Parathyroid adenoma (tissue), 2 donors: ENCODE measurements around the gene SOCS2.

ENCODE experiments used
- H2AFZ ChIP-seq: fragments of 300-600 bp; sonication (generic); one replicate; pipeline ENCODE4 v1.7.0; 2017; ENCODE audit warnings: antibody characterized with exemption, mild to moderate bottlenecking
- H3K27ac ChIP-seq: fragments of 300-600 bp; sonication (generic); one replicate; pipeline ENCODE4 v1.7.0; 2017
- H3K27me3 ChIP-seq: fragments of 300-600 bp; sonication (generic); one replicate; pipeline ENCODE4 v1.7.0; 2017; ENCODE audit warnings: low read length; ENCODE audit not compliant: control insufficient read depth, insufficient read depth
- H3K36me3 ChIP-seq: fragments of 300-600 bp; sonication (generic); one replicate; pipeline ENCODE4 v1.7.0; 2017; ENCODE audit warnings: low read length; ENCODE audit not compliant: control insufficient read depth, insufficient read depth
- H3K4me1 ChIP-seq: fragments of 300-600 bp; sonication (generic); one replicate; pipeline ENCODE4 v1.7.0; 2017; ENCODE audit warnings: control low read depth
- H3K4me2 ChIP-seq: fragments of 300-600 bp; sonication (generic); one replicate; pipeline ENCODE4 v1.7.0; 2017; ENCODE audit warnings: low read length
- H3K4me3 ChIP-seq: fragments of 300-600 bp; sonication (generic); one replicate; pipeline ENCODE4 v1.7.0; 2017; ENCODE audit warnings: low read depth, low read length
- H3K79me2 ChIP-seq: fragments of 300-600 bp; sonication (generic); one replicate; pipeline ENCODE4 v1.7.0; 2017; ENCODE audit warnings: control low read depth
- H3K9ac ChIP-seq: fragments of 300-600 bp; sonication (generic); one replicate; pipeline ENCODE4 v1.7.0; 2017; ENCODE audit warnings: mild to moderate bottlenecking
- H3K9me3 ChIP-seq: fragments of 300-600 bp; sonication (generic); one replicate; pipeline ENCODE4 v1.7.0; 2017; ENCODE audit warnings: low read length; ENCODE audit not compliant: control insufficient read depth
- CTCF ChIP-seq: fragments of 300-600 bp; sonication (generic); IDR thresholded peaks from one replicate; pipeline ENCODE4 v1.7.0; 2017; ENCODE audit warnings: antibody characterized with exemption, mild to moderate bottlenecking
- donor health status: primary hyperparathyroidism.

SOCS2 gene

GRCh38 chr12:93565760-93566159 is 6.7 kb upstream of the SOCS2 start:
- H3K27ac ChIP-seq = no peak overlapping the region
- no peaks in the 10 kb centered on the region for H3K27me3 ChIP-seq
- H3K36me3 ChIP-seq = no peaks in the 10 kb centered on the region
- H3K4me1 ChIP-seq = peaks cover 4% of the 10 kb centered on the region
- no peak overlapping the region for H2AFZ ChIP-seq
- peaks cover 21% of the 10 kb centered on the region for H3K79me2 ChIP-seq
- no peak for TF ChIP-seq CTCF
- no peaks in the 10 kb centered on the region for H3K9me3 ChIP-seq
- no peak overlapping the region for H3K4me3 ChIP-seq
- no peak overlapping the region for H3K9ac ChIP-seq
- no peak overlapping the region for H3K4me2 ChIP-seq

GRCh38 chr12:93567174-93567573 is 5.3 kb upstream of the SOCS2 start:
- Histone ChIP-seq H3K79me2 (peaks cover 18% of the 10 kb centered on the region), H3K36me3 (no peaks in the 10 kb centered on the region), H3K4me1 (peaks cover 4% of the 10 kb centered on the region), H2AFZ (no peak overlapping the region), H3K4me3 (no peak overlapping the region), H3K4me2 (no peak overlapping the region), H3K9ac (no peak overlapping the region), H3K9me3 (no peaks in the 10 kb centered on the region), H3K27ac (no peak overlapping the region), H3K27me3 (no peaks in the 10 kb centered on the region)
- no peak for TF ChIP-seq CTCF

GRCh38 chr12:93568091-93568490 is 4.4 kb upstream of the SOCS2 start:
- no peak for TF ChIP-seq CTCF
- H3K4me1 ChIP-seq = peaks cover 4% of the 10 kb centered on the region
- H2AFZ ChIP-seq = no peak overlapping the region
- no peak overlapping the region for H3K27ac ChIP-seq
- no peak overlapping the region for H3K4me3 ChIP-seq
- no peaks in the 10 kb centered on the region for H3K27me3 ChIP-seq
- no peak overlapping the region for H3K4me2 ChIP-seq
- no peaks in the 10 kb centered on the region for H3K36me3 ChIP-seq
- H3K9me3 ChIP-seq = no peaks in the 10 kb centered on the region
- H3K9ac ChIP-seq = no peak overlapping the region
- H3K79me2 ChIP-seq = peaks cover 27% of the 10 kb centered on the region

- Histone ChIP-seq H3K27me3 (no peaks in the 10 kb centered on the region), H3K9me3 (no peaks in the 10 kb centered on the region), H3K4me1 (peaks cover under 1% of the 10 kb centered on the region), H3K36me3 (no peaks in the 10 kb centered on the region), H2AFZ (peak overlapping the region; percentile 49), H3K79me2 (peaks cover 36% of the 10 kb centered on the region), H3K4me2 (peak overlapping the region; percentile 99), H3K27ac (peak overlapping the region; percentile 99), H3K9ac (no peak overlapping the region), H3K4me3 (peak overlapping the region; percentile 99)
- no peak for TF ChIP-seq CTCF
Measured at GRCh38 chr12:93569301-93569655, 3.2 kb upstream of the SOCS2 start.

GRCh38 chr12:93569656-93570551 is 2.6 kb upstream of the SOCS2 start:
- Histone ChIP-seq H3K4me1 (no peaks in the 10 kb centered on the region), H3K36me3 (no peaks in the 10 kb centered on the region), H3K27ac (peak overlapping the region; percentile 99), H3K79me2 (peaks cover 42% of the 10 kb centered on the region), H3K4me3 (peak overlapping the region; percentile 99), H3K4me2 (peak overlapping the region; percentile 99), H3K9me3 (no peaks in the 10 kb centered on the region), H2AFZ (peak overlapping the region; percentile 54), H3K27me3 (no peaks in the 10 kb centered on the region), H3K9ac (peak overlapping the region; percentile 95)
- TF ChIP-seq CTCF = peak; percentile 79
